GM12873 (cell line): ENCODE results near the gene ZNF304.

Experiments used
- CTCF ChIP-seq: IDR thresholded peaks from 2 replicates; pipeline ENCODE4 v1.5.1; 2012; ENCODE audit warnings: low read depth, mild to moderate bottlenecking, moderate library complexity, low read length, control low read depth; ENCODE audit not compliant: insufficient read depth; ENCODE audit errors: missing control alignments

ZNF304 gene

GRCh38 chr19:57362419-57362818, 11.3 kb downstream of the ZNF304 start:
- TF ChIP-seq CTCF: no peak

GRCh38 chr19:57362997-57363687, 12.1 kb downstream of the ZNF304 start, which contains the start of the genes TRAPPC2B and ZNF547:
Gene TRAPPC2B (plus strand): TSS chr19:57363551. CDS start chr19:57364834, 1,283 bp downstream.
Gene ZNF547 (plus strand): TSS chr19:57363551. CDS start chr19:57368556, 5,005 bp downstream.
- TF ChIP-seq CTCF: no peak

- no peak for TF ChIP-seq CTCF
Observed at GRCh38 chr19:57363688-57364181, 12.7 kb downstream of the ZNF304 start.

- no peak for TF ChIP-seq CTCF
Observed at GRCh38 chr19:57366776-57367175, 15.7 kb downstream of the ZNF304 start.

GRCh38 chr19:57374179-57374578, 23.1 kb downstream of the ZNF304 start:
- no peak for TF ChIP-seq CTCF

GRCh38 chr19:57376151-57376550, 25.1 kb downstream of the ZNF304 start:
- TF ChIP-seq CTCF: no peak

GRCh38 chr19:57377498-57378146, 26.6 kb downstream of the ZNF304 start:
- no peak for TF ChIP-seq CTCF
